HG03175 (cell line): ENCODE results near the gene MACROD2.
"Not testable (repeated sequence)": the region's sequence is repeated elsewhere in the genome, so short reads cannot be mapped to it uniquely, and the experiment has no call there.

Experiments
- ATAC-seq: cut with Tn5 transposase; IDR thresholded peaks from one replicate; pipeline ENCODE4 v1.9.1; 2021; ENCODE audit warnings: mild to moderate bottlenecking, moderate library complexity; ENCODE audit not compliant: unreplicated experiment

Gene MACROD2

GRCh38 chr20:15937179-15937578, 1941.9 kb downstream of the MACROD2 start:
- ATAC-seq = peak; percentile 89

GRCh38 chr20:15938847-15939246, 1943.5 kb downstream of the MACROD2 start:
- no peak for ATAC-seq

GRCh38 chr20:15940127-15940526, 1944.8 kb downstream of the MACROD2 start:
- ATAC-seq = no peak

- ATAC-seq = no peak
Observed at GRCh38 chr20:15942130-15942529, 1946.8 kb downstream of the MACROD2 start.

- no peak for ATAC-seq
Observed at GRCh38 chr20:15945289-15945688, 1950.0 kb downstream of the MACROD2 start.

GRCh38 chr20:15949391-15949790, 1954.1 kb downstream of the MACROD2 start:
- ATAC-seq = no peak

GRCh38 chr20:15951658-15952057, 1956.3 kb downstream of the MACROD2 start:
- ATAC-seq = no peak

- ATAC-seq = no peak
Observed at GRCh38 chr20:15958142-15958541, 1962.8 kb downstream of the MACROD2 start.

GRCh38 chr20:15965165-15965564, 1969.8 kb downstream of the MACROD2 start:
- ATAC-seq = no peak

GRCh38 chr20:15967334-15967733, 1972.0 kb downstream of the MACROD2 start:
- ATAC-seq = no peak

GRCh38 chr20:15976047-15976736, 1980.9 kb downstream of the MACROD2 start:
- ATAC-seq = no peak

GRCh38 chr20:15977026-15977425, 1981.7 kb downstream of the MACROD2 start:
- no peak for ATAC-seq

- ATAC-seq = no peak
Observed at GRCh38 chr20:15977758-15978157, 1982.4 kb downstream of the MACROD2 start.

- not testable (repeated sequence) for ATAC-seq
Observed at GRCh38 chr20:15985494-15986368, 1990.4 kb downstream of the MACROD2 start.

- ATAC-seq = peak; percentile 97
Observed at GRCh38 chr20:15986690-15987089, 1991.4 kb downstream of the MACROD2 start.

- ATAC-seq = no peak
Observed at GRCh38 chr20:15991279-15991678, 1996.0 kb downstream of the MACROD2 start.

GRCh38 chr20:15992564-15992963, 1997.2 kb downstream of the MACROD2 start:
- ATAC-seq = no peak

- ATAC-seq = no peak
Observed at GRCh38 chr20:16000112-16000511, 2004.8 kb downstream of the MACROD2 start.

GRCh38 chr20:16001286-16001685, 2006.0 kb downstream of the MACROD2 start:
- ATAC-seq = no peak

- no peak for ATAC-seq
Observed at GRCh38 chr20:16003310-16003709, 2008.0 kb downstream of the MACROD2 start.

GRCh38 chr20:16004108-16004854, 2009.0 kb downstream of the MACROD2 start:
- no peak for ATAC-seq
